ENCODE results near the gene PUDP.
"Not testable (repeated sequence)": the region's sequence is repeated elsewhere in the genome, so short reads cannot be mapped to it uniquely, and the experiment has no call there.

The PUDP gene

DNA sequence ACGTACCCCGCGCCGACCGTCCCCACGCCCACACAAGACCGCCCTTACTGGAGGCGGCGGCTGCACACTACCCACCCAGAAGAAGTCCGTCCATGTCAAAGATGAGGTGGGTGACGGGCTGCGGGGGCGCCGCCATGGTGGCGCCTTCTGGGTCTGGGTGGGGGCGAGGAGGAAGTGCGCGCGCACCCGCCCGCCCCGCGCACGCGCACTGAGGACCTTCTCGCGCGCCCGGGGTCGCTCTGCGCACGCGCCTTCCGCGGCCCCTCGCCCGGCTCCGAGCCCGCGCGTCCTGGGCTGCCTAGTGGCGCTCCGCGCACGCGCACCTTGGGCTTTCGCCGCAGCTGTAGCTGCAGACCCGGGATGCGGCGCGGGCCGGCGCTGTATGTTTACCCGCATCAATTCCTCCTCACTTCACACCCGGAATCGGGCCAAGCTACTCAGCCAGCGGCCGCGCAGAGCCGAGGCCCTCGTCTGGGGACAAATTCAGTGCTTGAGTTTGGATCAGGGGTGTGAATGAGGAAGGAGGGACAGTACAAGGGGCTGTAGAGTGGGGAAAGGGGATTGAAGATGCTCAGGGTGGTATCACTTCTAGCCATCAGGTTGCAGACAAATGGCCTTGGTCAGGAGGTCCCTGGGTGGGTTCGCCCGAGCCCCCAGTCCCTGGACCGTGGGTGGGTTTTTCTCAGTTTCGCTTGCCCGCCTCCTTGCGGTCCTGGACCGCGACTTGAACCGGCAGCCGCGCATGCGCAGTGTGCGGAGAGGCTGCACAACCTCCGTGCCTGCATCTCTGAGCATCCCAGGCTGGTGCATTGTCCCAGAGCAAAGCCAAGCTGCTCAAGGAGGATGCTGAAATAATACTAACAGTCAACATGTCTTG is at the start of gene PUDP:
PUDP (minus strand) TSS at position 176 of the 877 bp plus-strand sequence; CDS start at position 136, 40 bp downstream.
- peak; percentile 86 to 93 for DNase-seq

DNA sequence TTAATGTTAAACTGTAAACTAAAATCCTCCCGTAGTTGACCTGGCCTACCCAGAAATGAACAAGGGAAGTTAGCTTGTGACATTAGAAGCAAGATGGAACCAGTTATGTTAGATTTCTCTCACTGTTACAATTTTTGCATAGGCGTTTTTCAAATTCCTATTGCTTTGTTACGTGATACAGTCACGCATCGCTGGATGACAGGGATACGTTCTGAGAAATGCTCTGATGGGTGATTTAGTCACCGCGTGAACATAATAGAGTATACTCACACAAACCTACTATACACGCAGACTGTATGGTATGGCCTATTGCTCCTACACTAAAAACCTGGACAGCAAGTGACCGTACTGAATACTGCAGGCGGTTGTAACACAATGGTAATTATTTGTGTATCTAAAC is 46.7 kb upstream of the PUDP start:
- no peak for DNase-seq

DNA sequence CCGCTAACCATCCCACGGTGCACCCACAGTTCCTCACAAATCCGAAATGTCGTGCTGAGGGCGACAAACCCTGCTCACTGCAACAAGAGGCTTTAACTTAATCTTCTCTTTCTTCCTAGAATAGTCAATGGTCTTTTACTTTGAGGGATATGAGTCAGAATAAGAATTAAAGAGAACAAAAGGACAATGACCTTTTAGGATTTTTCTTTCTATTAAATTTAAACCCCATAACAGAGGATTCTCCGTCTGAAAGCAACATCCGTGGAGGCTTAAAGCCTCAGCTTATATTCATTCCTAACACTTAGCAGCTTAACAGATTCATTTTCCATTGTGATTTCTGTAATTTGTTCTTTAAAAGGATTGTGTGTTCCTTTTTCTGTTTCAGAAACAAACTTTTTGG is 44.9 kb upstream of the PUDP start:
- DNase-seq = no peak

DNA sequence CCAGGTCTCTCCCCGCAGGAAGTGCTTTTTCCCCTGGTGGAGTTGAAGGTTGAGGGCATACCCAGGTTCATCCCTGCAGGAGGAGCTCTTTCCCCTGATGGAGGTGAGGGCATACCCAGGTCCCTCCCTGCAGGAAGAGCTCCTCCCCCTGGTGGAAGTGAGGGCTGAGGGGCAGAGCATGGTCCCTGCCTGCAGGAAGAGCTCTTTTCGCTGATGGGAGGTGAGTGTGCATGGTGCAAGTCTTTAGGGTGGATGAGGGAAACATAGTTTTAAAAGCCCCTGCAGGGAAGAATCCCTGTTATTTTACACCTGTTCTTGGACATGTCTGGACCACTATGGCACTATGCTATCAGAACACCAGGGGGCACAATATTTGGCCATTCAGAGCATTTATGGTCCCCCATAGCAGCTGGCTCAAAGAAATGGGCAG is 43.7 kb upstream of the PUDP start:
- DNase-seq = no peak

DNA sequence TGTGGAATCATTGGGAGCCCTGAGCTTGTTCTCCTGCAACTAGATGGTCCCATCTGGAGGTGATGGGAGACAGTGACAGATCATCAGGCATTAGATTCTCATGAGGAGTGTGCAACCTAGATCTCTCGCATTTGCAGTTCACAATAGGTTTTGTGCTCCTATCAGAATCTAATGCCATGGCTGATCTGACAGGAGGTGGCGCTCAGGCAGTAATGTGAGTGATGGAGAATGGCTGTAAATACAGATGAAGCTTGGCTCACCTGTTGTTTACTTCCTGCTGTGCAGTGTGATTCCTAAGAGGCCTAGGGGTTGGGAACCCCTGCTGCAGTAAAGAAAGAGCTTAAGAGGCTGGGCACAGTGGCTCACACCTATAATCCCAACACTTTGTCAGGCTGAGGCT is 42.2 kb upstream of the PUDP start:
- DNase-seq = no peak

DNA sequence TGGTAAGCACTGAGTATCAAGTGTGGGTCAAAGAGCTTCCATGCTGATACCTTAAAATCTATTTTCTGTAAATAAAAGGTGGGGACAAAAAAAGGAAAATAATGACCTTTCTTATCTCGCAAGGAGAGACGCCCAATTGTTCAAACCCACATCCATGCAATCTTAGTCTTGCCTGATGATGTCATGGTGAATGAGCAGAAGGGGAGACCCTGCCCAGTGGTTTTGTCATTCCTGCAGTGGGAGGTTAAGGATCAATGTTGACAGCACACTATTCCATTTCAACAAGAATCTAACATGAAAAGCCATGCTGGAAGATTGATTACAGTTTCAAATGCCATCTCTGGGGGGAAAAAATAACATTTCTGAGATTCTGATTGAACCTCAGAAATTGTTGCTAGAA is 40.7 kb upstream of the PUDP start:
- no peak for DNase-seq

DNA sequence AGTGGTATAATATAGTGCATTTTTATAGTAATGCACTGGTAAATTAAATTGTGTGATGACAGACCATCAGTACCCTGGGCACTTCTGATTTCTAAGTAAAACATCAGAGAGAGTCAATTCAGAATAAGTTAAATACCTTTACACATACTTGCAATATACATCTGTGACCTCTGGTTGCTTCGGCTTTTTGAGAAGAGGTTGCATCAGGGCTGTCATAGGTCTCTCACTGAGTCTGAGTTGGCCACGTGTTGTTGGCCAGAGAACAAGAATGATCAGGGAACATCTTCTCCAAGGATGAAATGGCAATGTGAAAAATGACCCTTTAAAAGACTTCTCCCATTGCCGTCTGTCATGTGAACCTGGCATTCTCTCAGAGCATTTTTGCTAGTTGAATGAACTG is 36.9 kb upstream of the PUDP start:
- DNase-seq = no peak

DNA sequence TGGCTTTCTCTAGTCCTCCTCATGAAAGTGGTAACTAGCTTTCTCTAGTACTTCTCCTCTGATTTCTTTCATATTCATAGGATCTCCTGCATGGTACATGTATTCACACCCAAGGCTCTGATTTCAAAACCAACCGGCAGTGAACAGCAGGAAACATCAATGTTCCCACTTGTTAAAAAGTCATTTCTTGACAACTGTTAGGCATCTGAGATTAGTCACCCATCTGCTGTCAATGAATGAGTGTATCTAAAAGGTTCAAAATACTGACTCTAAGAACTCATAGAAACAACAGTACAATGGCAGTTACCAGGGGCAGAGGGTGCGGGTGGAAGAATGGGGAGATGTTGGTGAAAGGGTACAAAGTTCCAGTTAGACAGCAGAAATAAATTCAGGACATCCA is 31.5 kb upstream of the PUDP start:
- no peak for DNase-seq

DNA sequence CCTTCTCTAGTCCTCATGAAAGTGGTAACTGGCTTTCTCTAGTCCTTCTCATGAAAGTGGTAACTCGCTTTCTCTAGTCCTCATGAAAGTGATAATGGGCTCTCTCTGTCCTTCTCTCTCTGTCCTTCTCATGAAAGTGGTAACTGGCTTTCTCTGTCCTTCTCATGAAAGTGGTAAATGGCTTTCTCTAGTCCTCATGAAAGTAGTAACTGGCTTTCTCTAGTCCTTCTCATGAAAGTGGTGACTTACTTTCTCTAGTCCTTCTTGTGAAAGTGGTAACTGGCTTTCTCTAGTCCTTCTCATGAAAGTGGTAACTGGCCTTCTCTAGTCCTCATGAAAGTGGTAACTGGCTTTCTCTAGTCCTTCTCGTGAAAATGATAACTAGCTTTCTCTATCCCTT is 30.9 kb upstream of the PUDP start:
- not testable (repeated sequence) for DNase-seq

DNA sequence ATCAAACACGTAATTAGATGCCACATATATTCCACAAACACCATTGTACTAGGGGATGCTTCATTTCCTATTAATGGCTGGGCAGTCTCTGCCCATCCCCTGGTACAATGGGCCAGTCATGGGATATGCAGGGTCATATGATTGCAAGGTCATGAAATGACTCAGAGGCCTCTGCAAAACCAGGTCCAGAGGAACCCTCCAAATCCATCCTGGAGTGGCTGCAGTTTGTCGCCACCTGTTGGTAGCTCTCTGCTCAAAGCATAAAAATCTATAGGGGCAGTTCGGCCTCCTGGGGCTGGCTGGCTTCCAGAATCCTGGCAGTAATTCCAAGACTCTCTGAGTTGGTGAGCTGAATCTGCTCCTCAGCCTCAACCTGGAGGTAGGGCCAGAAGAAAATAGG is 22.9 kb upstream of the PUDP start:
- DNase-seq = peak; percentile 12 to 42

DNA sequence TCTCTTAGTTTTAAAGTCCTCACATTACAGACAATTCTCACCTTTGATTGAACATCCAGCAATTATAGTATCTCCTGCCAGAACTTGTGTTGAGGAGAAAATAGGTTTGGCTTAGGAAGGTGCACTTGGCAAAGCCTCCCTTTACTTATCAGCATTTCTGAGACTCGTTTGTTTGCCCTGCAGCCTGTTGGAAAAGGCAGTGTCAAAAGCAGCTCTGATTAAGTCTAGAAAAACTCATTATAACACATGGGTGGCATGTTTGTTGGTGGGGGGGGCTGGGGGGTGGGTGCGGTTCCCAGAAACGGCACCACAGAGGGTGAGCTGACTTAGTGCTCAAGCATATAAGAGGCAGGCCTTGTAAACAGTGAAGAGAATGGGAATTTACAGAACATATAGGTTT is 21.7 kb upstream of the PUDP start:
- no peak for DNase-seq

DNA sequence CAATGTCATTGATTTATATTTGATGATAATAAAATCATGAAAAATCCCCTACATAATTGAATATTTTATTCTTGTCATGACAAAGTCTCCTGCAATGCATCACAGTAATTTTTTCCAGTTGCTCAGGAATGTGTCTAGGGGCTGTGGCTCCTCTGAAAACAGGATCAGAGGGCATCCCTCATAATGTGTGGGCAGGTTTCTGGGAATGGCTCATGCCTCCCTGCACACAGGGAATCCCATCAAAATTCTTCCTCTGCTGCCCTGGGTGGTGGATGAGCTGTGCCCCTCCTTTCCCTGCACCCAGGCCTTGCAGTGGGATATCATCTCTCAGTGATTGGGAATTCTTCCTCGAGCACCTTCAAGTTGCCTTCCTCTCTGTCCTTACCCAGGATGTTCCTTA is 20.4 kb upstream of the PUDP start:
- DNase-seq = no peak

DNA sequence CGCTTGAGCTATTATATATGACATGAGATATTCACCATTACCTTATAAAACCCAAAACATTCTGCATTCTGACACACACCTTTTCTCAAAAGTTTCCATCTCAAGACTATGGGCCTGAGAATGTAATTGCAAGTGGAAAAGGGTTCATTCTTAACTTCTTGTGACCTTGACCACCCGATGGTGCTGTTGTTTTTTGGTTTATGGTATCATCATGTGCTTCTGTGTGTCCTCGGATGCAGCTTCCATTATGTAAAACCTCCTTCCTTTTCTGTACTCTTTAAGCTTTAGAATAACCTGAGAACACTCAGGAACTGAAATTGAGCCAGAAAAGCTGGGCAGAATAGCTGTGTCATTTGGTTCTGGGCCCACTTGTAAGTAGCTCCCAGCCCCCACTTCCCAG is 16.2 kb upstream of the PUDP start:
- no peak for DNase-seq

DNA sequence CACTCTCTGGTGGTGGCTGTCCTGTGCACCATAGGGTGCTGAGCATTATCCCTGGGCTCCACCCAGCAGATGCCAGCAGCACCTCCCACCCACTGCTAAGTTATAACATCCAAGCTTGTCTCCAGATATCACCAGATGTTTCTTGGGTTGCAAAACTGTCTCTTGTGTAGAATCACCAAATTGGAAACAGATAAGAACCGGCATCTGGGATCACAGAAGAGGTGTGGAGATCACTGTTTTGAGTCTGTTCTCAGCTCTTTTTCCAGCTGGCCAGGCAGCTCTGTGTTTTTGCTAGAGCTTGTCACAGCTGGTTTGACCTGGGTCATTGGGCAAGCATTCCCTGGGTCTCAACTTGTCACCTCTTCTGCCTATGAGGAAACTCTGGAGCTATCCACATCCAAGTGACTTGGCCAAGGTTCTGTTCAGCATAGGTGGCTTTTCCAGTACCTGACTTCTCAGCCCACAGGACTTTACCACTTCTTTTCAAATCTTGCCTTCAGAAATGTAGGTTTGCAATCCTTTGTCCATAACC is 15.3 kb upstream of the PUDP start:
- DNase-seq = no peak

DNA sequence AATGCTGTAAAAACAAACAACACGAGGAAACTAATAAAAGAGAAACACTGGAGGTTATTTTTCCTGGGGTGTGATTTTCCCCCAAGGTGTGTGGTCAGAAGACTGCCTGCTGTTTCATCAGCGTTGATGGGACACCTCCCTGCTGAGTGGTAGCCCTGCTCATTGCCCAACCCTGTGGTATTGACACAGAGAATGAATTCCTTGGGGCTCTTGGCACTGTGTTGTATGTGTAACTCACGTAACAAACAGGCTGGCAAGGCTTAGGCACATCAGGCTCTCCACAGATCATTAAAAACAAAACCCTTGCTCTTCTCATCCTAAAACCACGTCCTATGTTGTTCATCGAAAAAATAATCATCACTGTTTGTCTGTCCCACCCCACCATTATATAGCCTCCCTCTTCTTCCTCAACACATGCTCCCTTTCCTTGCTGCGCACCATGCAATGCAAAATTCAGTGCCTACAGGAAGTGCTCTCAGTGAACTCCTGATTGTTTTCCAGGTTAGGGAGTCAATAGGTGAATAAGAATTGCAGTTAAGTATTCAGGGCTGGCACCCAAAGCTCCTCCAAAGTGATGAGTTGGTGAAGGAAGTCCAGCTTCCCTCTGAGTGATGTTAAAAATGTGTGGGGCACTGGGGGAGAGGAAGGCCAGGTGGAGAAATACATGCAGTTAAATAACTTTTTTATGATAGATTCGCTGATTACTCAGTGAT is 11.4 kb upstream of the PUDP start:
- no peak for DNase-seq

DNA sequence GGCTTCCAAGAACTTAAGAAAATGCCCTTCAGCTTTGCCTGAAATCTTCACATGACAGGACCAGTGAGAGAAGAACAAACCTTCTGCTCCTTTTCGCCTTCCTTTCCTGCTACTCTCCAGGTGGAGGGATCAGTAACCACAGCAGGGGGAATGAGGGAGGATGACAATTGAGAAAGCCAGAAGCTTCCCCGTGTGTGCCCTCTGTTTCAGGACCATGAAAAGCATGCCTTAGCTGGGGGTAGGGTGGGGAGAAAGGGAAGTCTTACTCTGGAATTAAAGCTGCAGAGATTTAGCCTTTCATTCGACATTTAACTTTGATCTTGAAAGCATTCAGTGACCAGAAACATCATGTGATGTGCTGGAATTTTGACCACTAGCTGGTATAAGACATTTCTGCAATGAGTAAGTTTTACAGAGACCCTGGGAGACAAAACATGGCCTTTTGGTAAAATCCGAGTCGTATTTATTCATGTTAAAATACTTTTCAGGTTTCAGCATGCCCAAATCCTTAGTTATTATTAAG is 10.6 kb upstream of the PUDP start:
- no peak for DNase-seq

DNA sequence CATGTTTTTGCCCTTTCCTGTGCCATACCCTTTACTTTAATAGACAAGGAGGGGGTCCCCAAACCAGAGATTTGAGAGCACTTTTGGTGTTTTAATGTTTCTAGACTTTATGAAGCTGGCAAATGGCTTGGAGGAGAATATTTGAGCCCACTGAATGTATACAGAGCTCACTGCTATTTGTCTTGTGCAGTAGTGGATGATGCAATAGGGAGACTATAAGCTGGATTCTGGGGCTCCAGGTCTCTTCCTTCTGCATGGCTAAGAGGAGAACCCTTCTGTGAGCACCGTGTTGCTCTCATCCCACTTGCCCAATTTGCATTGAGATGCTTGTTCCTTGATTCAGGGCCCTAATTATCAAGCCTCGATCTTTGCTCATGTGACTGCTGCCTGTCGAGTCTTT is 8.9 kb upstream of the PUDP start:
- no peak for DNase-seq

DNA sequence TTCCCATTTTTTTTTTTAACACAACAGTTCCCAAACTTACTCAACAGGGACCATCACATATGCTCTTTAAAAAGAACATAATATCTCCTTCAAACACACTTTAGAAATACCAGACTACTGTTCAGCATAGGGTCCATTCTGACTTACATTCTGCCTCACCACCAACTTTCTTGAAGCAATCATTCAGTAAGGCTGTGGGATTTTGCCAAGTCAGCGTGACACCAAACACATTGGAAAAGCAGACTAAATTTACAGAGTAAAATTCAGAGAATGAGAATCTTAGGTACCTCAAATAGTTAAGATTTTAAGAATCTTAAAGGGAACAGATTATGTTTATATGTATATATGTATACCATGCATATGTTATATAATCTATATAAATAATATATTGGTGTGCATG is 7.2 kb upstream of the PUDP start:
- DNase-seq = no peak

DNA sequence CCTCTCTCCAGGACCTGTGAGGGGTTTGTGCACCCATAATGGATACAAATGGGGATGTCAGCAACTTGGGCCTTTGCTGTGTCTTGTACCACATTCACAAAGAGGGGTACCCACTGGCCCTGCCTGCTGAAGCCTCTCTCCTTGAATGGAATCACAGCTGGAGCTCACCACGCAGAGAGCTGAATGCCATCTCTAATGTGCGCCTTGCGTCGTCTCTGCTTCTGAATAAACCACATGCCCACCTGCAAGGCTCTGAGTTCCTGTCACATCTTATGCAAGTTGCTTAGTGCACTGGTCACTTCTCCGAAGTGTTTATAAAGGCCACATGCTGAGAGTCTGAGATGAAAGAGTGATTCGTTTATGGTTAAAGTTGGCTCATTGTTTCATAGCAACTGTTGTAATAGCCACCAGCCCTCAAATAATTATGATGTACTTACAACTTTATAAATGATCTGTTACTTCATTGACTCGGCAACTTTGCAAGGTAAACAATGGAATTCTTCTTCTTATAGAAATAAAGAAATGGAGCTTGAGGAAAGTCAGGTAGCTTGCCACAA is 6.2 kb upstream of the PUDP start:
- DNase-seq = no peak

DNA sequence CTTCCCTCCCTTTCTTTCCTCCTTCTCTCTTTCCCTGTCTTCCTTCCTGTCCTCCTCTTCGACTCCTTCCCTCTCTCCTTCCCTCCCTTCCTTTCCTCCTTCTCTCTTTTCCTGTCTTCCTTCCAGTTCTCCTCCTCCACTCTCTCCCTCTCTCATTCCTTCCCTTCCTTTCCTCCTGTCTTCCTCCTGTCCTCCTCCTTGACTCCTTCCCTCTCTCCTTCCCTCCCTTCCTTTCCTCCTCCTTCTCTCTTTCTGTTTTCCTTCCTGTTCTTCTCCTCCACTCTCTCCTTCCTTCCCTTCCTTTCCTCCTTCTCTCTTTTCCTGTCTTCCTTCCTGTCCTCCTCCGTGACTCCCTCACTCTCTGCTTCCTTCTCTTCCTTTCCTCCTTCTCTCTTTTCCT is 5.3 kb upstream of the PUDP start:
- no peak for DNase-seq

DNA sequence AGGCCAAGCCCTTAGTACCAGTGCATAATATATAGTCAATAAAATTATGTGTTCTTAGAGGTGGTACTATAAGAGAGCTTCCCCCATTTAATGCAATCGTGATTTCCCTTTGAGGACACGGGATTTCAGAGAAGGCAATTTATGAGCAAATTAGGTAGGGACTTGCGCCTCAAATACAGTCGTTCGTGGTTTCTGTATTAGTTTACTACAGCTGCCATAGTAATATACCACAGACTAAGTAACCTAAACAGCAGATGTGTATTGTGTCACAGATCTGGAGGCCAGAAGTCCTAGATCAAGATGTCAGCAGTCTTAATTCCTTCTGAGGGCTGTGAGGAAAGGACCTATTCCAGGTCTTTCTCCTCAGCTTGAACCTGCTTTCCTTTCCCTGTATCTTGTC is 1.5 kb upstream of the PUDP start:
- DNase-seq = no peak

DNA sequence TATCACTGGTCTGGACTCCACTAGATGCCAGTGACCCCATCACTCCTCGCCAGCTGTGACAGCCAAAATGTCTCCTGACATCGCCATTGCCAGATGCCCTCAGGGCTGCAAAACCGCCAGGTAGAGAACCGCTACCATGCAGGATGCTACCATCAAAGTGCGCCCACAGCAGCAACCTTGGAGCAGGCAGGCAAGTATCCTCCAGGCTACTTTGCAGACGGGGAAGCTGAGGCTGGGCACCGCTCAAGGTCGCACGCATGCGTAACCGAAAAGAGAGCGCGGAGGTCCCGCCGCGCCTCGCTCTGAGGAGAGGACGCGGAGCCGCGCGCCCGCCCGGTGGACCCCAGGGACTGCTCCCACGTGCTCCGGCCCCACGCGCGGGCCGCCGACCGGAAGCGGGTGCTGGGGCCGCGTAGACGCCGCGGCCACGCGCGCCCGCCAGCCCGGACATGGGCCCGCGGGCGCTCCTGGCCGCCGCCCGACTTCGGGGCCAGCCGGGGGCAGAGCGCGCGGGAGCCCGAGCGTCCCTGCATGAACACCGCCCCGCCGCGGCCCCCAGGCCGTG is 458 bp downstream of the PUDP start, which contains the start of gene STS:
STS (plus strand) TSS at position 300 of the 565 bp plus-strand sequence. CDS start 105,488 bp downstream, outside the sequence.
- peak; percentile 25 to 42 for DNase-seq
